K562 (cell line): Measurements from ENCODE around the gene HOXA11. TPM values are rescaled to one million over a fixed set of nuclear protein-coding genes. Genes with fewer than 3 reads are reported as not detected.

Source experiments
- ATAC-seq: fragments of 200-7000 bp; cut with Tn5 transposase; 3 replicates; pipeline ENCODE4 v1.9.1; 2020; ENCODE audit warnings: moderate library complexity
- BruUV-seq: library from RNA; stranded (reverse); fragments of 400-500 nt; replicated peaks from 2 replicates; lab custom pipeline; 2021; lab: Mats Ljungman, UMichigan
- CTCF ChIA-PET: fragments of 300-600 bp; formaldehyde crosslinking; extraction: SDS; loops from one replicate; lab custom pipeline; 2021; ENCODE audit warnings: low intra/inter-chr PET ratio; lab: Yijun Ruan, JAX
- POLR2A ChIA-PET: fragments of 300-600, 350-650 bp; sonication (Branson Sonifier 250); formaldehyde crosslinking; extraction: SDS; loops from one replicate; lab custom pipeline; 2021; ENCODE audit warnings: antibody characterized with exemption, inconsistent platforms; lab: Yijun Ruan, JAX
- DNase-seq, 4 experiments: peaks; one replicate each; pipeline versions ENCODE4 v3.0.0 to v3.0.0-alpha.2; 2011 to 2018; ENCODE audit warnings: low spot score in 3 of 4, mixed read lengths in 3 of 4; ENCODE audit errors: extremely low read depth in 1 of 4
- FAIRE-seq: peaks from 2 replicates; lab custom pipeline; 2011; peaks lifted over from hg19 to GRCh38; lab: Jason Lieb, UNC
- H2AFZ ChIP-seq: 2 replicates; pipeline ENCODE4 v1.6.0; 2011; ENCODE audit warnings: low read depth, low read length, control low read depth, inconsistent platforms
- H3K27ac ChIP-seq: fragments of 200-600 bp; 3 replicates; pipeline ENCODE4 v1.8.0; 2011; ENCODE audit warnings: low read depth, mild to moderate bottlenecking, control low read depth, inconsistent platforms, low read length, moderate library complexity, mixed read lengths; ENCODE audit errors: extremely low read depth
- H3K27me3 ChIP-seq, 2 experiments: fragments of 300-600 bp in 1 of 2; 2 replicates in 1 of 2; 3 replicates in 1 of 2; pipeline versions ENCODE4 v1.6.0 to v1.8.0; 2011; ENCODE audit warnings: inconsistent platforms in 2 of 2, low read length in 2 of 2, mild to moderate bottlenecking in 1 of 2, mixed read lengths in 1 of 2, moderate library complexity in 1 of 2; ENCODE audit not compliant: control insufficient read depth in 2 of 2, insufficient read depth in 2 of 2
- H3K36me3 ChIP-seq: fragments of 300-600 bp; 3 replicates; pipeline ENCODE4 v1.8.0; 2011; ENCODE audit warnings: mild to moderate bottlenecking, low read length, inconsistent platforms; ENCODE audit not compliant: control insufficient read depth, insufficient read depth
- H3K4me1 ChIP-seq, 2 experiments: fragments of 200-600 bp in 1 of 2; replicated peaks in 1 of 2; 2 replicates in 1 of 2; 3 replicates in 1 of 2; pipeline versions ENCODE4 v1.5.1 to v1.8.0; 2011; ENCODE audit warnings: inconsistent platforms in 2 of 2, low read length in 2 of 2, mild to moderate bottlenecking in 1 of 2, mixed read lengths in 1 of 2, moderate library complexity in 1 of 2; ENCODE audit not compliant: control insufficient read depth in 2 of 2, insufficient read depth in 2 of 2
- H3K4me2 ChIP-seq: 2 replicates; pipeline ENCODE4 v1.6.1; 2011; ENCODE audit warnings: low read length, control low read depth, inconsistent platforms, mixed read lengths; ENCODE audit not compliant: insufficient read depth
- H3K4me3 ChIP-seq: fragments of 200-600 bp; sonication (generic), shearing (Covaris generic); 2 replicates; pipeline ENCODE4 v1.5.1; 2016; ENCODE audit warnings: control low read depth, inconsistent platforms
- H3K79me2 ChIP-seq: fragments of 200-600 bp; 3 replicates; pipeline ENCODE4 v1.8.0; 2011; ENCODE audit warnings: low read length, inconsistent platforms; ENCODE audit not compliant: control insufficient read depth, insufficient read depth
- H3K9ac ChIP-seq, 2 experiments: 2 replicates each; pipeline versions ENCODE4 v1.6.0 to v1.6.1; 2011; ENCODE audit warnings: low read depth in 2 of 2, low read length in 2 of 2, control low read depth in 1 of 2, inconsistent platforms in 1 of 2, mild to moderate bottlenecking in 1 of 2, mixed read lengths in 1 of 2; ENCODE audit not compliant: insufficient read depth in 1 of 2
- H3K9me1 ChIP-seq: one replicate; pipeline ENCODE4 v1.6.0; 2011; ENCODE audit warnings: inconsistent platforms, mild to moderate bottlenecking, low read length, moderate library complexity; ENCODE audit not compliant: control insufficient read depth, insufficient read depth
- H3K9me3 ChIP-seq: replicated peaks from 2 replicates; pipeline ENCODE4 v1.5.1; 2011; ENCODE audit warnings: low read depth, low read length, inconsistent platforms; ENCODE audit not compliant: control insufficient read depth, insufficient read depth
- H4K20me1 ChIP-seq: replicated peaks from 2 replicates; pipeline ENCODE4 v1.6.1; 2011; ENCODE audit warnings: low read length, inconsistent platforms, mixed read lengths; ENCODE audit not compliant: control insufficient read depth, insufficient read depth
- FOXK1 ChIP-seq: sonication (generic); formaldehyde crosslinking; IDR thresholded peaks from 2 replicates; pipeline ENCODE4 v1.8.0; 2022; ENCODE audit warnings: missing genetic modification reagents, mild to moderate bottlenecking, borderline replicate concordance
- ZNF609 ChIP-seq: sonication (generic); formaldehyde crosslinking; IDR thresholded peaks from 2 replicates; pipeline ENCODE4 v1.8.1; 2023; ENCODE audit warnings: missing genetic modification reagents, mild to moderate bottlenecking, borderline replicate concordance
- ZNF766 ChIP-seq: fragments of 200-800 bp; sonication (Bioruptor generic); conservative IDR thresholded peaks from 2 replicates; pipeline ENCODE4 v1.6.1; 2016; ENCODE audit warnings: missing genetic modification characterization, missing compliant biosample characterization
- WGBS: fragments of 100-300 bp; shearing (Covaris generic); methylation state at CpG from one replicate; pipeline ENCODE4 v1.1.6; 2016; ENCODE audit warnings: low coverage, mixed read lengths; ENCODE audit not compliant: insufficient coverage; ENCODE audit errors: missing lambda C conversion rate; 5-methylcytosine and 5-hydroxymethylcytosine counted together
- in situ Hi-C: fragments of 300-500 bp; cut with MboI; formaldehyde crosslinking; loops from 4 replicates; pipeline ENCODE4 v1.15.0; 2018; ENCODE audit warnings: inconsistent platforms, mixed read lengths
- intact Hi-C: fragments of 100-400 bp; cut with micrococcal nuclease; formaldehyde crosslinking; loops from 2 replicates; pipeline ENCODE4 v1.14.2; 2022
- polyA plus RNA-seq, 8 experiments: library from polyadenylated mRNA; depleted of rRNA in 4 of 8; stranded (reverse) in 5 of 8; unstranded in 3 of 8; fragments of >200 nt; fragmentation: Nextera tagmentation in 2 of 8; fragmentation: Illumina TruSeq in 1 of 8; extraction: Ambion mirVana in 2 of 8; extraction: Trizol in 1 of 8; gene quantifications; 2 replicates each; pipeline versions ENCODE4 v1.2.1 to v1.2.3, GENCODE V29; 2011 to 2014; ENCODE audit warnings: inconsistent platforms in 1 of 8, missing spikeins in 1 of 8
- total RNA-seq, 7 experiments: library from RNA; depleted of rRNA in 6 of 7; stranded (reverse); fragments of >200 nt in 6 of 7; fragmentation: Illumina TruSeq in 2 of 7; extraction: Trizol in 2 of 7; gene quantifications; 2 replicates each; pipeline versions ENCODE4 v1.2.1 to v1.2.3, GENCODE V29; 2011 to 2021; ENCODE audit warnings: low replicate concordance in 1 of 7

Gene HOXA11
- total and polyA plus RNA-seq, 9 of the 15 experiments (the other 6 are each of a cell fraction or from before 2014, with no cell fraction given): not detected

GRCh38 chr7:27207348-27207985, 22.4 kb upstream of the HOXA11 start:
- Histone ChIP-seq H2AFZ (no peak overlapping the region), H3K9ac (no peak overlapping the region), H3K4me1 (peaks cover 0 to 9% of the 10 kb centered on the region in 2 experiments; a peak in 2 of 5 replicates), H3K36me3 (no peaks in the 10 kb centered on the region), H3K27ac (no peak overlapping the region), H3K9me3 (no peaks in the 10 kb centered on the region), H3K4me3 (no peak overlapping the region), H3K9me1 (no peaks in the 10 kb centered on the region), H3K4me2 (no peak overlapping the region), H4K20me1 (peaks cover 9% of the 10 kb centered on the region; the same call in 1 of the 2 replicates), H3K27me3 (peaks cover 40 to 67% of the 10 kb centered on the region in 2 experiments), H3K79me2 (no peaks in the 10 kb centered on the region)
- ChIA-PET CTCF (no interaction called here), POLR2A (no interaction called here)
- intact Hi-C loops (no loop called here), in situ Hi-C loops (loop anchor here (10.0 kb wide), 2 partner anchors 367 to 567 kb away; no protein-coding TSS in a partner anchor)
- no peak for DNase-seq
- no peak for ATAC-seq
- no TSS peak for BruUV-seq
- 2% methylated on average over 7 of the region's 7 CpGs for WGBS
- no peak for TF ChIP-seq FOXK1
- TF ChIP-seq ZNF609 (CRISPR knock-in tag): no peak
- TF ChIP-seq ZNF766 (CRISPR knock-in tag): no peak
- FAIRE-seq: no peak
